Measurements from ENCODE around the gene SPATA32.

DNA sequence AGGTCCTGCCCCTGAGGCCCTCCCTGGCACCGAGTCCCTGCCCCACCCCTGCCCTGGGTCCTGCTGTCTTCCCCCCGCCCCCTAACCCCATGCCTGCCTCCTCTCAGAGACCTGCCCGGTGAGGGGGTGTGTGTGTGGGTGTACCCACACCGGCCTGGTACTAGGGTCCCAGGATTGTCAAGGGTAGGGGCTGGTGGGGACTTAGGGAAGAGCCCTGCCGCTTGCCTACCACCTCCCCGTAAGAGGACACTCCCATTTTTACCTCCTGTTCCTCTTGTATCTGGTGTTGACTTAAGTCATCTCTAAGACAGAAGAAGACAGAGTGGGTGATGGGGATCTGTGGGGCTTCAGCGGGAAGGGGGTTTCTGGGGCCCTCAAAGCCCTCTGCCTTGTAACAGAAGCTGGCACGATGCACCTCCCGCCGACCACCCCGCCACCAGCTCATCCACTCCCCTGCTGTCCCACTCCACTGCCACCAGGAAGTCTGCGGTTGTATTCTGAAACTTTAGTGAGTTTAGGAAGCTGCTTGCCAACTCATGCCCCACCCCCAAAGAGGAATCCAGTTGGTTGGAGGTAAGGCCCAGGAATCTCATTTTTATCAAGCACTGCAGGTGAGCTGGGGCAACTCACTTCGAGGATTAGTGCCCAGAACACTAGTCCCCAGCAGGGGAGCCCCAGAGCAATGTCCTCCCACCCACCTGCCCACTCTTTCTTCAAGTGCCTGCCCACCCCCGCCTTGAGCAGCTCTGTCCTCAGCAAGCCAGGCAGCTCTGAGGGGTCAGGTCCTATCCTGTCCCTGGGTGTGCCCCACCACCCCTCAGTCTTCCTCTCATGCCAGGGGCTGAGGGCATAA lies 5.6 kb downstream of the SPATA32 start:
- TF ChIP-seq, protein P1, sequence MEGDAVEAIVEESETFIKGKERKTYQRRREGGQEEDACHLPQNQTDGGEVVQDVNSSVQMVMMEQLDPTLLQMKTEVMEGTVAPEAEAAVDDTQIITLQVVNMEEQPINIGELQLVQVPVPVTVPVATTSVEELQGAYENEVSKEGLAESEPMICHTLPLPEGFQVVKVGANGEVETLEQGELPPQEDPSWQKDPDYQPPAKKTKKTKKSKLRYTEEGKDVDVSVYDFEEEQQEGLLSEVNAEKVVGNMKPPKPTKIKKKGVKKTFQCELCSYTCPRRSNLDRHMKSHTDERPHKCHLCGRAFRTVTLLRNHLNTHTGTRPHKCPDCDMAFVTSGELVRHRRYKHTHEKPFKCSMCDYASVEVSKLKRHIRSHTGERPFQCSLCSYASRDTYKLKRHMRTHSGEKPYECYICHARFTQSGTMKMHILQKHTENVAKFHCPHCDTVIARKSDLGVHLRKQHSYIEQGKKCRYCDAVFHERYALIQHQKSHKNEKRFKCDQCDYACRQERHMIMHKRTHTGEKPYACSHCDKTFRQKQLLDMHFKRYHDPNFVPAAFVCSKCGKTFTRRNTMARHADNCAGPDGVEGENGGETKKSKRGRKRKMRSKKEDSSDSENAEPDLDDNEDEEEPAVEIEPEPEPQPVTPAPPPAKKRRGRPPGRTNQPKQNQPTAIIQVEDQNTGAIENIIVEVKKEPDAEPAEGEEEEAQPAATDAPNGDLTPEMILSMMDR (IDR thresholded peaks at IDR 0.05): no peak
- TF ChIP-seq POLR2A (IDR thresholded peaks at IDR 0.05): no peak

Measured in body of pancreas (tissue), 4 donors.